ENCODE measurements around the gene GALNT10. TPM values are rescaled to one million over a fixed set of nuclear protein-coding genes. Genes with fewer than 3 reads are reported as not detected.

GALNT10 gene
- total RNA-seq, 2 donors from 2014 or later, result 11.5 to 19.5 TPM

GRCh38 chr5:154384480-154385235 is 194.1 kb downstream of the GALNT10 start:
- no peaks in the 10 kb centered on the region for H3K36me3 ChIP-seq (replicated peaks in 1 of 2; ENCODE audit: insufficient read depth in 1 of 2, low read depth in 2 of 2)
- H3K27ac ChIP-seq, result no peak overlapping the region
- intact Hi-C loops (cut with DNase I), result no loop called here
- no peaks in the 10 kb centered on the region for H3K9me3 ChIP-seq
- no peak for TF ChIP-seq CTCF (IDR thresholded peaks at IDR 0.05)
- TF ChIP-seq POLR2A (IDR thresholded peaks at IDR 0.05), result no peak
- peaks cover 12% of the 10 kb centered on the region for H3K4me1 ChIP-seq
- WGBS, 2 donors, result 67 to 79% methylated on average over 9 of the region's 9 CpGs
- H3K27me3 ChIP-seq, result no peaks in the 10 kb centered on the region
- DNase-seq, result no peak
- no peak for ATAC-seq
- no peak overlapping the region for H3K4me3 ChIP-seq

- H3K4me1 ChIP-seq, result peaks cover 12% of the 10 kb centered on the region
- intact Hi-C loops (cut with DNase I), result no loop called here
- WGBS, 2 donors, result 50 to 75% methylated on average over 8 of the region's 8 CpGs
- no peak for ATAC-seq
- no peaks in the 10 kb centered on the region for H3K36me3 ChIP-seq (replicated peaks in 1 of 2; ENCODE audit: insufficient read depth in 1 of 2, low read depth in 2 of 2)
- no peak for TF ChIP-seq CTCF (IDR thresholded peaks at IDR 0.05)
- TF ChIP-seq POLR2A (IDR thresholded peaks at IDR 0.05), result no peak
- no peaks in the 10 kb centered on the region for H3K9me3 ChIP-seq
- DNase-seq, result peak in 2 of 4 donors; percentile 28 to 32
- no peak overlapping the region for H3K4me3 ChIP-seq
- no peaks in the 10 kb centered on the region for H3K27me3 ChIP-seq
- no peak overlapping the region for H3K27ac ChIP-seq
Observed at GRCh38 chr5:154385236-154385512, 194.6 kb downstream of the GALNT10 start.

- H3K4me3 ChIP-seq, result no peak overlapping the region
- H3K36me3 ChIP-seq (replicated peaks in 1 of 2; ENCODE audit: insufficient read depth in 1 of 2, low read depth in 2 of 2), result no peaks in the 10 kb centered on the region
- H3K9me3 ChIP-seq, result no peaks in the 10 kb centered on the region
- intact Hi-C loops (cut with DNase I), result no loop called here
- no peak for TF ChIP-seq CTCF (IDR thresholded peaks at IDR 0.05)
- peak overlapping the region; percentile 9 to 60 (median 43) for H3K27ac ChIP-seq
- DNase-seq, result no peak
- H3K27me3 ChIP-seq, result no peaks in the 10 kb centered on the region
- WGBS, 2 donors, result 36 to 56% methylated on average over 6 of the region's 6 CpGs
- peak; percentile 66 for ATAC-seq
- H3K4me1 ChIP-seq, result peaks cover 12% of the 10 kb centered on the region
Observed at GRCh38 chr5:154386952-154387629, 196.6 kb downstream of the GALNT10 start.

- H3K27ac ChIP-seq, result no peak overlapping the region
- intact Hi-C loops (cut with DNase I), result no loop called here
- H3K4me1 ChIP-seq, result peaks cover 12% of the 10 kb centered on the region
- H3K4me3 ChIP-seq, result no peak overlapping the region
- no peak for TF ChIP-seq CTCF (IDR thresholded peaks at IDR 0.05)
- no peak for TF ChIP-seq POLR2A (IDR thresholded peaks at IDR 0.05)
- no peak for ATAC-seq
- no peak for DNase-seq
- WGBS, 2 donors, result 83 to 88% methylated on average over 2 of the region's 2 CpGs
- H3K9me3 ChIP-seq, result no peaks in the 10 kb centered on the region
- H3K36me3 ChIP-seq (replicated peaks in 1 of 2; ENCODE audit: insufficient read depth in 1 of 2, low read depth in 2 of 2), result no peaks in the 10 kb centered on the region
- no peaks in the 10 kb centered on the region for H3K27me3 ChIP-seq
Observed at GRCh38 chr5:154388842-154389241, 198.3 kb downstream of the GALNT10 start.

All from body of pancreas (tissue), 4 donors.